HG03175 (cell line): ENCODE data around the gene CORO1A.
"Not testable (repeated sequence)": the region's sequence is repeated elsewhere in the genome, so short reads cannot be mapped to it uniquely, and the experiment has no call there.

ENCODE experiments used
- ATAC-seq: cut with Tn5 transposase; IDR thresholded peaks from one replicate; pipeline ENCODE4 v1.9.1; 2021; ENCODE audit warnings: mild to moderate bottlenecking, moderate library complexity; ENCODE audit not compliant: unreplicated experiment

The CORO1A gene

GRCh38 chr16:30183233-30184095 is at the start of gene CORO1A:
TSS of gene CORO1A (plus strand) at chr16:30183602. CDS start at chr16:30185210, 1,608 bp downstream.
- ATAC-seq = peak; percentile 57

- ATAC-seq = no peak
These were observed 46.3 kb upstream of the CORO1A start for GRCh38 chr16:30136971-30137605.

- no peak for ATAC-seq
These were observed 45.5 kb upstream of the CORO1A start for GRCh38 chr16:30137897-30138296.

GRCh38 chr16:30139583-30140481 is 43.6 kb upstream of the CORO1A start:
- ATAC-seq = no peak

- ATAC-seq = no peak
These were observed 41.7 kb upstream of the CORO1A start for GRCh38 chr16:30141750-30142149.

GRCh38 chr16:30142672-30143346 is 40.6 kb upstream of the CORO1A start:
- no peak for ATAC-seq

- ATAC-seq = no peak
These were observed 40.1 kb upstream of the CORO1A start for GRCh38 chr16:30143347-30143702.

GRCh38 chr16:30144017-30144416 is 39.4 kb upstream of the CORO1A start:
- ATAC-seq = no peak

GRCh38 chr16:30144917-30145316 is 38.5 kb upstream of the CORO1A start:
- no peak for ATAC-seq

- no peak for ATAC-seq
These were observed 37.7 kb upstream of the CORO1A start for GRCh38 chr16:30145657-30146056.

GRCh38 chr16:30147843-30148510 is 35.4 kb upstream of the CORO1A start:
- no peak for ATAC-seq

GRCh38 chr16:30149250-30149930 is 34.0 kb upstream of the CORO1A start:
- no peak for ATAC-seq

GRCh38 chr16:30151091-30151490 is 32.3 kb upstream of the CORO1A start:
- no peak for ATAC-seq

- no peak for ATAC-seq
These were observed 30.9 kb upstream of the CORO1A start for GRCh38 chr16:30152517-30152916.

- ATAC-seq = no peak
These were observed 28.2 kb upstream of the CORO1A start for GRCh38 chr16:30155188-30155587.

- no peak for ATAC-seq
These were observed 26.2 kb upstream of the CORO1A start for GRCh38 chr16:30157214-30157613.

- ATAC-seq = no peak
These were observed 19.9 kb upstream of the CORO1A start for GRCh38 chr16:30163538-30163937.

- peak; percentile 61 for ATAC-seq
These were observed 17.1 kb upstream of the CORO1A start for GRCh38 chr16:30166202-30166902.

GRCh38 chr16:30168746-30169145 is 14.7 kb upstream of the CORO1A start:
- not testable (repeated sequence) for ATAC-seq
